Parathyroid adenoma (tissue), 2 donors: Measurements from ENCODE around the gene AHI1.
"Not testable (repeated sequence)": the region's sequence is repeated elsewhere in the genome, so short reads cannot be mapped to it uniquely, and the experiment has no call there.

ENCODE experiments used
- H2AFZ ChIP-seq: fragments of 300-600 bp; sonication (generic); one replicate; pipeline ENCODE4 v1.7.0; 2017; ENCODE audit warnings: antibody characterized with exemption, mild to moderate bottlenecking
- H3K27ac ChIP-seq: fragments of 300-600 bp; sonication (generic); one replicate; pipeline ENCODE4 v1.7.0; 2017
- H3K27me3 ChIP-seq: fragments of 300-600 bp; sonication (generic); one replicate; pipeline ENCODE4 v1.7.0; 2017; ENCODE audit warnings: low read length; ENCODE audit not compliant: control insufficient read depth, insufficient read depth
- H3K36me3 ChIP-seq: fragments of 300-600 bp; sonication (generic); one replicate; pipeline ENCODE4 v1.7.0; 2017; ENCODE audit warnings: low read length; ENCODE audit not compliant: control insufficient read depth, insufficient read depth
- H3K4me1 ChIP-seq: fragments of 300-600 bp; sonication (generic); one replicate; pipeline ENCODE4 v1.7.0; 2017; ENCODE audit warnings: control low read depth
- H3K4me2 ChIP-seq: fragments of 300-600 bp; sonication (generic); one replicate; pipeline ENCODE4 v1.7.0; 2017; ENCODE audit warnings: low read length
- H3K4me3 ChIP-seq: fragments of 300-600 bp; sonication (generic); one replicate; pipeline ENCODE4 v1.7.0; 2017; ENCODE audit warnings: low read depth, low read length
- H3K79me2 ChIP-seq: fragments of 300-600 bp; sonication (generic); one replicate; pipeline ENCODE4 v1.7.0; 2017; ENCODE audit warnings: control low read depth
- H3K9ac ChIP-seq: fragments of 300-600 bp; sonication (generic); one replicate; pipeline ENCODE4 v1.7.0; 2017; ENCODE audit warnings: mild to moderate bottlenecking
- H3K9me3 ChIP-seq: fragments of 300-600 bp; sonication (generic); one replicate; pipeline ENCODE4 v1.7.0; 2017; ENCODE audit warnings: low read length; ENCODE audit not compliant: control insufficient read depth
- TF ChIP-seq, protein P1 (sequence below): fragments of 300-600 bp; sonication (generic); IDR thresholded peaks from one replicate; pipeline ENCODE4 v1.7.0; 2017; ENCODE audit warnings: antibody characterized with exemption, mild to moderate bottlenecking
- donor health status: primary hyperparathyroidism.

Gene AHI1

DNA sequence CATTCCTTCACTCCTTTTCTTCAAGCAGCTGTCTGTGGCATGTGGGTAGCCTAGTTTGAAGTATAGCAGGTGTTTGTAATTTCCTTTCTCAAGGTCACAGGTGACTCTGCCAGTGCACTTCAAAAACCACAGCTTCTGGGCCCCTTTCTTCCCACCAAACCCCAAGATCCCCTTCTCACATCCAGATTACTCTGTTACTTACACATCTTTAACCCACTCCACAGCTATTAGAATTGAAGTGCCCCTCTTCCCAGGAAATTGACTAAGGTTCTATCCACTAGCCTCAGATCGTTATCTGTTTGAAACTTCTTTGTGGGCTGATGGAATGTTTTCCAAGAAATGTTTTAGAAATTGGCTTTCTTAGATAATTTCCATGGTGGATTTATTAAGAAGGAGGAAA lies 150.8 kb downstream of the AHI1 start:
- no peak overlapping the region for H3K4me3 ChIP-seq
- H3K9me3 ChIP-seq: no peaks in the 10 kb centered on the region
- H3K27me3 ChIP-seq: no peaks in the 10 kb centered on the region
- no peak overlapping the region for H3K4me2 ChIP-seq
- no peak overlapping the region for H2AFZ ChIP-seq
- H3K4me1 ChIP-seq: no peaks in the 10 kb centered on the region
- H3K79me2 ChIP-seq: no peaks in the 10 kb centered on the region
- TF ChIP-seq, protein P1, sequence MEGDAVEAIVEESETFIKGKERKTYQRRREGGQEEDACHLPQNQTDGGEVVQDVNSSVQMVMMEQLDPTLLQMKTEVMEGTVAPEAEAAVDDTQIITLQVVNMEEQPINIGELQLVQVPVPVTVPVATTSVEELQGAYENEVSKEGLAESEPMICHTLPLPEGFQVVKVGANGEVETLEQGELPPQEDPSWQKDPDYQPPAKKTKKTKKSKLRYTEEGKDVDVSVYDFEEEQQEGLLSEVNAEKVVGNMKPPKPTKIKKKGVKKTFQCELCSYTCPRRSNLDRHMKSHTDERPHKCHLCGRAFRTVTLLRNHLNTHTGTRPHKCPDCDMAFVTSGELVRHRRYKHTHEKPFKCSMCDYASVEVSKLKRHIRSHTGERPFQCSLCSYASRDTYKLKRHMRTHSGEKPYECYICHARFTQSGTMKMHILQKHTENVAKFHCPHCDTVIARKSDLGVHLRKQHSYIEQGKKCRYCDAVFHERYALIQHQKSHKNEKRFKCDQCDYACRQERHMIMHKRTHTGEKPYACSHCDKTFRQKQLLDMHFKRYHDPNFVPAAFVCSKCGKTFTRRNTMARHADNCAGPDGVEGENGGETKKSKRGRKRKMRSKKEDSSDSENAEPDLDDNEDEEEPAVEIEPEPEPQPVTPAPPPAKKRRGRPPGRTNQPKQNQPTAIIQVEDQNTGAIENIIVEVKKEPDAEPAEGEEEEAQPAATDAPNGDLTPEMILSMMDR: no peak
- no peak overlapping the region for H3K27ac ChIP-seq
- H3K36me3 ChIP-seq: no peaks in the 10 kb centered on the region
- H3K9ac ChIP-seq: no peak overlapping the region

DNA sequence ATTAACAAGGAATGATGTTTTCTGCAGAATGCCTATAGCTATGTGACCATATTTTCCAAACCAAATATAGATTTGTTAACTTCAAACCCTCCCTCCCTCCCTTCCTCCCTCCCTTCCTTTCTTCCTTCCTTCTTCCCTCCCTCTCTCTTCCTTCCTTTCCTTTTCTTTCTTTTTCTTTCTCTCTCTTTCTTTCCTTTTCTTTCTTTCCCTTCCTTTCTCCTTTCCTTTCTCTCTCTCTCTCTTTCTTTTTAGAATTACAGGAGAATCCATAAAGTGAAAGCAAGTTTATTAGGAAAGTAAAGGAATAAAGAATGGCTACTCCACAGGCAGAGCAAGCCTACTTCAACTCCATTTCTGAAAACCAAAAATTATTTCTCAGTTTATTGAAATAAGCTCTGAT lies 153.0 kb downstream of the AHI1 start:
- Histone ChIP-seq H3K4me2 (no peak overlapping the region), H3K36me3 (no peaks in the 10 kb centered on the region), H2AFZ (no peak overlapping the region), H3K4me1 (no peaks in the 10 kb centered on the region), H3K4me3 (no peak overlapping the region), H3K27me3 (no peaks in the 10 kb centered on the region), H3K79me2 (no peaks in the 10 kb centered on the region), H3K27ac (no peak overlapping the region), H3K9me3 (no peaks in the 10 kb centered on the region), H3K9ac (no peak overlapping the region)
- TF ChIP-seq, protein P1: no peak

DNA sequence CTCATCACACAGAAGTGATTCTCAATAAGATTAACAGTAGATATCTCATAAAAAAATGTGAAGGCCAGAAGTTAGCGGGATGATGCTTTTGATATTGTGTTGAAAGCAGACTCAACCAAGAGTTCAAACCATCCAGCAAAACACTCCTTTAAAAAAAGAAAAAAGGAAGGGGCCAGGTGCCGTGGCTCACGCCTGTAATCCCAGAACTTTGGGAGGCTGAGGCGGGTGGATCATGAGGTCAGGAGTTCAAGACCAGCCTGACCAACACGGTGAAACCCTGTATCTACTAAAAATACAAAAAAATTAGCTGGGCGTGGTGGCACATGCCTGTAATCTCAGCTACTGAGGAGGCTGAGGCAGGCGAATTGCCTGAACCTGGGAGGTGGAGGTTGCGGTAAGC lies 157.6 kb downstream of the AHI1 start:
- H3K36me3 ChIP-seq, H3K4me1 ChIP-seq, H3K4me3 ChIP-seq, H3K79me2 ChIP-seq, H3K9ac ChIP-seq, H3K27me3 ChIP-seq, H3K27ac ChIP-seq, H3K9me3 ChIP-seq, H3K4me2 ChIP-seq, H2AFZ ChIP-seq: not testable (repeated sequence)

DNA sequence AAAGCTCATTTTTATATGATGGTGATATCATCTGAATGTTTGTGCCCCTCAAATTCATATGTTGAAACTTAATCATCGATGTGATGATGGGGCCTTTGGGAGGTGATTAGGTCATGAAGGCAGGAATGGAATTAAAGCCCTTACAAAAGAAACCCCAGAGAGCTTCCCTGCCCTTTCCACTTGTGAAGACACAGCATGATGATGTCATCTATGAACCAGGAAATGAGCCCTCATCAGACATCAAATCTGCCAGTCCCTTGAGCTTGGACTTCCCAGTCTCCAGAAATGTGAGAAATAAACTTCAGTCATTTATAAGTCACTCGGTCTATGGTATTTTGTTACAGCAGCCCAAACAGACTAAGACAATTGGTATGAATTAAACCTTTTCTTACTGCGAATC lies 163.4 kb downstream of the AHI1 start:
- no peaks in the 10 kb centered on the region for H3K36me3 ChIP-seq
- H3K79me2 ChIP-seq: no peaks in the 10 kb centered on the region
- no peaks in the 10 kb centered on the region for H3K27me3 ChIP-seq
- H3K9ac ChIP-seq: no peak overlapping the region
- no peaks in the 10 kb centered on the region for H3K9me3 ChIP-seq
- H3K27ac ChIP-seq: no peak overlapping the region
- TF ChIP-seq, protein P1: no peak
- H3K4me2 ChIP-seq: no peak overlapping the region
- H3K4me3 ChIP-seq: no peak overlapping the region
- H3K4me1 ChIP-seq: no peaks in the 10 kb centered on the region
- no peak overlapping the region for H2AFZ ChIP-seq

DNA sequence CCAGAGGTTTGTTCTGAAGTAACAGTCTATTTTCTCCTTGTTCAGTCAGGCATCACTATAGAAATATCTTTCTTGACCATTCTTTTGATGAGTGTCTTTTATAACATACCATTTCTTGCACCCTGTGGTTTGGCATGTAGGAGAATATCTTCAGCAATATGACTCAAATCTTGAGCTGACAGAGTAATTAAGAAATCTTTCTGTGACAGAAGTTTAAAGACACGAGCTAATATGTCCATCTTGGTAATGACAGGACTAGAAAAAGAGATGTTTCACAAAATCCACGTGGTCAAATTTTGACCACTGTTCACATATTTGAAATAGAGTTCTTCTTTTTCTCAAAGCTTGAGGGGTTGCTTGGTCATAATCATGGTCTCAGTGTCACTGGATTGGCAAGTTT lies 166.5 kb downstream of the AHI1 start:
- no peaks in the 10 kb centered on the region for H3K36me3 ChIP-seq
- H3K9ac ChIP-seq: no peak overlapping the region
- H3K4me3 ChIP-seq: no peak overlapping the region
- no peak overlapping the region for H3K4me2 ChIP-seq
- H3K9me3 ChIP-seq: no peaks in the 10 kb centered on the region
- no peak overlapping the region for H2AFZ ChIP-seq
- H3K27me3 ChIP-seq: no peaks in the 10 kb centered on the region
- H3K79me2 ChIP-seq: no peaks in the 10 kb centered on the region
- H3K4me1 ChIP-seq: no peaks in the 10 kb centered on the region
- H3K27ac ChIP-seq: no peak overlapping the region
- TF ChIP-seq, protein P1: no peak
